ENCODE measurements around the gene EXOSC1.

- TF ChIP-seq CTCF (IDR thresholded peaks at IDR 0.05) (no peak), EP300 (IDR thresholded peaks at IDR 0.05) (no peak), POLR2AphosphoS5 (IDR thresholded peaks at IDR 0.05) (no peak)
These were observed 22.4 kb upstream of the EXOSC1 start for GRCh38 chr10:97468162-97468561.

Data from gastroesophageal sphincter (tissue), 3 donors.